SKM-1 treated with dmso at 0.1 percent for 144 hours (cell line): Measurements from ENCODE around the gene MICAL3.

Experiments
- DNase-seq: peaks from one replicate; lab custom pipeline; 2025; ENCODE audit not compliant: unreplicated experiment; lab: John Stamatoyannopoulos, UW

The MICAL3 gene

GRCh38 chr22:17916226-17916889 is 108.0 kb downstream of the MICAL3 start:
- no peak for DNase-seq

DNA sequence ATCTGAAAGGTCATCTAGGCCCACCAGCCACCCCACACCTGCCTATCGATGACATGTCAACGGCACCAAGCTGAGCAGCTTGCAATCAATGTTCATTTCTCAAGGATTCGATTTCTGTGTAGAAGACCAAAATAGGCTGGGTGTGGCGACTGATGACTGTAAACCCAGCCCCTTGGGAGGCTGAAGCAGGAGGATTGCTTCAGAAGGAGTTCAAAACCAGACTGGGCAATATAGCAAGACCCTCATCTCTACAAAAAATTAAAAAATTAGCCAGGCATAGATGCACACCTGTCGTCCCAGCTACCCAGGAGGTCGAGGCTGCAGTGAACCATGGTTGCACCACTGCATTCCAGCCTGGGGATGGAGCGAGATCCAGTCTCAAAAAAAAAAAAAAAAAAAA is 108.7 kb downstream of the MICAL3 start:
- no peak for DNase-seq

DNA sequence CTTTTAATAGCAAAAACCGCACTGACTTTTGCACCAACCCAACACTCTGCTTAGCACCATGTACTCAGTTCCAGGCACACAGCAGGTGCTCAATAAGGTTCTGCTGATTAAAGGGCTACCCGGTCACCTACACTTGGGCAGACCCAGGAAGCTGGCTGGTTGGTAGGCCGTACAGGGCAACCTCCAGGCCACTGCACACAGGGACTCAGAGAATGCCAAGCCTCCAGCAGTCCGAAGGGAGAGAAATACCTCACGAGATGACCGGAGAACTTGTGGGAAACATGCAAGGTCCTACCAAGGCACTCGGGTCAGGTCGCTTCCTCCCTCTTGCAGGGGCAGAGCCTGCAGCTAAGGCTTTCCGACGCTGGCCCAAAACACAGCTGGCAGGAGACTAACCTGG is 109.2 kb downstream of the MICAL3 start:
- no peak for DNase-seq

DNA sequence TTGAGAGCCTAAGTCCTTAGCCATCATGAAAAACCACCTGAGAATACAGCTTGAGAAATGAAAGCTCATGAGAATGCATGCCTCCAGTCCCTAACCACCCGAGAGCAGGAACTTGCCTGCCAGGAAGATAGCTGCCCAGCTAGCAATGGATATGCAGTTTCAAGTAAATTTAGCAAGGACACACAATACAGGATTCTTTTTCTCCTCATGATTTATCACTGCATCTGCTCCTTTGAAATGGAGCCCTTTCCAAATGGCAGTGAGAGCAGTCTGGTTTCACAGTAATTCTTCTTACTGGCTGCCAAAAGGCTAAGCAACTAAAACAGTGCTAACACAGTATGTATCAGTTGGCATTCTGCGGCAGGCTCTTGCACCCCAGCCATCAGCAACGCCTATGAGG is 109.9 kb downstream of the MICAL3 start:
- DNase-seq, result no peak

GRCh38 chr22:17913801-17914347 is 110.5 kb downstream of the MICAL3 start:
- no peak for DNase-seq

DNA sequence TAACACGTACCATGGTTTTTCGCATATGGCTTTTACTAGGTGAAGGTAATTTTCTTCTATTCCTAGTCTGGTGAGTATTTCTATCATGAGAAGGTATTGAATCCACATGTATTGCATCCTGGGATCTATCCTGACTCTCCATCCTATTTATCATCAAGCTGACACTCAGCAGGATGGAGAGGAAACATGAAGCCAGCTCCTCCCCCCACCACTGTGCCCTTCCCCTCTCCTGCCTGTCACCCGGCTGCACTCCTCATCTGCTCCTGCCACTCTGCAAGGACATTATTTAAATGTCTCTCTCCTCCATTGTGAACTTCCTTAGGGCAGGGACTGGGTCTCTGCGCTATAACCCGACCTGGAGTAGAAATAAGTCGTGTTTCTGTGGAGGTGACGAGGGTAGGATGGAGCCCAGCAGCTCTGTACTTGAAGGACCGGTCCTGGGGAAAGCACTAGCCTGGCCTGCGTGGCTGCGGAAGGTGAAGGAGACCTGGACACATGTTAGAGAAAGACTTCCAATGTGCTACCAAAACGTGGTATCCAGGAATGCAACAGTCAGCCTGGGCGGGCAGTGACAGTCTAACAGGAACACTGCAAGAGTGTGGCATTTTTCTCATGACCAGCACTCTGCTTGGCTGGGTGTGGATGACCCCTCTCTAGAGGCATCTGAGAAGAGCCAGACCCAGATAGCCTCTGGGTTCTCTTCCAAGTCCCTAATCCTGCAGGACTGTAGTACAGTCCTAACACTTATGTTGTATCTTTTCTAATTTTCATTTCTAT is 111.2 kb downstream of the MICAL3 start:
- no peak for DNase-seq

DNA sequence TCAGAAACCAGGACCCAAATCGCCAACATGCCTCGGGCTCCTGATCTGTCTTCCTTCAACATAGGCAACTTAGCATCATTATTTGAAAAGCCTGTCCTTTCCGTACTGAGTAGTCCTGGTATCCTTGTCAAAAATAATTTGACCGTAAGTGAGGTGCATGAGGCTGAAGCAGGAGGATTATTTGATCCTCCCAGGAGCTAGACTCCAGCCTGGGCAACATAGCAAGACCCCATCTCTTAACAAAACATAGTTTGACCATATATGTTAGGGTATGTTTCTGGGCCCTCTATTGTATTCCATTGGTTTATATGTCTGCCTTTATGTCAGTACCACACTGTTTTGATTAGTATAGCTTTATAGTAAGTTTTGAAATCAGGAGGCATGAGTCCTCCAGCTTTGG is 112.5 kb downstream of the MICAL3 start:
- DNase-seq, result no peak

GRCh38 chr22:17911312-17911705 is 113.1 kb downstream of the MICAL3 start:
- DNase-seq, result no peak

DNA sequence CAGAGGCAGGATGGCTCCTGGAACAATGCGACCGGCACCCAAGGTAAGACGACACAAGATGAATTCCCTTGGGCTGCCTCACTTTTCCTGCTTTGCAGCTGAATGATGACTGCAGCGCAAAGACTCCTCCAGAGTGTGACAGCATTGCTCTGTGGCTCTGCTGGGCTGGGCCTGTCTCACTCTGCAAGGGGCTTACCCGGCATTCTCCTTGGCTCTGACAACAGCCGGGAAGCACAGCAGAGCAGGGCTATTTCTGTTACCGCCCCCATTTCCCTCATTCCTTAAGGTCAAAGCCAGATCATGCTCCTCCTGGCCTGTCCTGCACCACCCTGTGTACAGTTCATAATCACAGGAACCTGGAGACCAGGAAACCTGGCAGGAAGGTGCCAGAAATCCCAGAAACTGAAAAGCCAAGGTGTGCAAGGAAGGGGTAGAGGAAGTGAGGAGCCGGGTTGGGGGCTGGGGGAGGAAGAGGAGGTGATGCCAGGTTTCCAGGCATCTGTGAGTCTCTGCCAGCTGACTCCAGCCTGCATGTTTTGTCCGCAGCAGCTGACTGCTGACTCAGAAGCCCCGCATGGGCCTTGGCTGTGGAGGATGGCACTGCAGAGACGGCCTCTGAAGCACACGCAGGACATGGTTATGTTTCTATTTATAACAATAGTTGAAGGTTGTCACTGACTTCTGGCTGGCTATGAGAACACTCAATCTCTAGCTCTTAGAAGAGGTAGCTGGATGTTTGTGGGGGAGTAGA is 113.6 kb downstream of the MICAL3 start:
- no peak for DNase-seq

- no peak for DNase-seq
Observed at GRCh38 chr22:17907748-17908051, 116.7 kb downstream of the MICAL3 start.

DNA sequence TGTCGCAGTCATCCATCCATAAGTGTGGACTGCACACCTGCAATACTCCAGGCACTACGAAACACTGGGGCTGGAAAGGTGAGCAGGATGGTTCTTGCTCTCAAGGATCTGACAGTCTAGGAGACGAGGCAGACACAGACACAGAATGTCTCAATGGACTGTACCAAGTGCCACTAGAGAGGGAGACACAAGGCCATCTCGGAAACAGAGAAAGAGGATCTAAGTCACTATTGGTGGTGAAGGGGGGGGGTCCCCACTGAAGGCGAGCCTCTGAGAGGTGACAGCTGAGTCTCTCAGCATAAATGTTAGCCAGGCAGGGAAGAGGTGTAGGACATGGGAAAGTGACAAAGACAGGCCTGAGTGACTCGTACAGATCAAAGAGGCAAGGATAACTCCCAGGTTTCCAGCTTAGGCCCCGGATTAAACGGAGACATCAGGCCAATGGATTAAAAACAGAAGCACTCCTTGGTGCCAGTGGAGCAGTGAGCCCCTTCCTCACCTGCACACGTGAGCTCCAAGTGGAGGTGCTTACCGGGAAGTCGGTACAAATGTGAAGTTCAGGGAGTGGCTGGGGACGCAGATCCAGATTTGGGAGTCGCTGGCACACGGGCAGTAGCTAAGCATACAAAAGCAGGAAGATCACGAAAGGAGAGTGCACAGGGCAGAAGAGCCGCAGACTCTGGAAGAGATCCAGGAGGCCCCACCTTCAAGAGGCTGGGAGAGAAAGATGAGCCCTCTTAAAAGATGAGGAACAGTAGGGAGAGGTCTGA is 117.2 kb downstream of the MICAL3 start:
- DNase-seq, result no peak

DNA sequence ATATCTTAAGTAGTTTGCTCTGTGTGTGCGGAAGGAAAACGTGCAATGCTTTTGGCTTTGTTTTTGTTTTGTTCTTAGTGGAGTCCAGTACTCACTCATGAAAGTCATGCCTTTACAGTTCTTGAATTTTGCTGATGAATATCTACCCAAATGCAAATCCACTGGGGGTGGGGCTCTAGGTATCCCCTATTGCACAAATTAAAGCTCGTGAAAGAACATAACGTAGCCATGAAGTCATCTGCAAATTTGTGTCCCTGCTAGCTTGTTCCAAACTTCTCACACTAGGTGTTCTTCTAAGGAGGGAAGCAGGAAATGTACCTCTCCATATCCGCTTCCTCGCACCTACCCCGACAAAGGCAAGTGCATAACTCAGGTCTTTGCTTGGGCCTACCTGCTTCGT is 118.9 kb downstream of the MICAL3 start:
- no peak for DNase-seq

DNA sequence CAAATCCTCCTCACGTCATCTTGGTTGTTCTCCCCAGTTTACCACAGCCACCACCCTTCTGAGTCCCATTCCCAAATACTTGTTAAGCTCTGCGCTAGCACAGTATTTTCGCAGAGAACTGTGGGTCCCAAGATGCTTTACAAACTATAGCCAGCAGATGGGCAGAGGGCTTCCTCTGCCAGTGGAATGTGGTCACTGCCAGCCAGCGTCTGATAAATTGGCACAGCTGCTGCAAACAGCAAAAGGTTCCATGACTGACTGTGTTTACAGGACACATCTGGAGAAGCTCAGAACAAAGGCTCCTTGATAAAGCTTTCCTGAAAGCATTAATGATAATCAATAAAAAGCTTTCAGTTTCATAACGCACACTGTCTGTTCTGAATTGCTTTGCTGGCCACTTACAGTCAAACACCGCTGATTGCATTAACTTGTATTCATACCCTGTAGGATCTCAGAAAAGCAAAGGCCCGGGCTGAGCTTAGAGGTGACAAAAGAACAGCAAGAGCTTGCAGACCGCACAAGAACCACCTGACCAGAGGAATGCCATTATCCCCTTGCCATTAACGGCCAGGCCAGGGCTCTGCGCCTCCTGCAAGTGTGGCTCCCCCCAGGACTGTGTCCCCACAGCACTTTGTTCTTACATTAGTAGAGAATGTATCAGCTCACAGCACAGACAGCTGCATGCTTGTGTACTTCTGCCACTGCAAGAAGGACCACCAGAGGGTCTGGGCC is 120.6 kb downstream of the MICAL3 start:
- no peak for DNase-seq

DNA sequence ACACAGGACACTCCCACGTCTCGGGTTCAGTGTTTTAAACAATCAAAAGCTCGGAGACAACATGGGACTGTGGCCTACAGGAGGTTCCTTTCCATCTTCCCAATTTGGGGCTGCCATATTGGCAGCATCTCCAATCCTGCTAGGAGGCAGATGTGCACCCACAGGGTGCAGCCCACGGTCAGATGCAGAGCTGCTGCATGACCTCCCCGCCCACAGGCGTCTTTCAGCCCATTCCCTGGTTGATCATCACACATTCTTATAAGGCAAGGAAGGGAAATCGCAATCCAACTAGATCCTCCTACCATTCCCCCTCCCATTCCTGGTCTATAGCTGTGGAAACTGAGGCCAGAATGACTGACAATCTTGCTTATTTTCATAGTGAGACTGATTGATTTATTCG is 121.4 kb downstream of the MICAL3 start:
- DNase-seq, result no peak

DNA sequence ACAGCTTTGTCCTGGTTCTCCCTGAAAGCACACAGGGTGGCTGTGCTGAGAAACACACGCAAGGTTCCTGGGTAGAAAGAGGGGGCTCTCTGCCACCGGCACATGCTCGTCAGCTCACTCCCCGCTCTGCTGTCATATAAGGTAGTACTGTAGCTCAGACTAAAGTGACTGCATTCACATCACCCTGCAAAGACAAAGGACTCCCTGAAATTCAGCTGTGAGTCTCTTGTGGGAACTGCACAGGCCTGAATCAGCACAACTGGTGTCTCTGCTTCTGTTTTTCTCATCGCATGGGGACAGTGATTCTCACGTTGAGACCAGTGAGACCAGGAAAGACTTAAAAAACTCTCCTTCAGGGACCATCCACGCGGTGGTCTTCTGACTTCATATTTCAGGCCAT is 126.0 kb downstream of the MICAL3 start:
- no peak for DNase-seq

GRCh38 chr22:17897858-17898257 is 126.5 kb downstream of the MICAL3 start:
- no peak for DNase-seq

- no peak for DNase-seq
Observed at GRCh38 chr22:17897426-17897825, 126.9 kb downstream of the MICAL3 start.

GRCh38 chr22:17896586-17896985 is 127.8 kb downstream of the MICAL3 start:
- no peak for DNase-seq

DNA sequence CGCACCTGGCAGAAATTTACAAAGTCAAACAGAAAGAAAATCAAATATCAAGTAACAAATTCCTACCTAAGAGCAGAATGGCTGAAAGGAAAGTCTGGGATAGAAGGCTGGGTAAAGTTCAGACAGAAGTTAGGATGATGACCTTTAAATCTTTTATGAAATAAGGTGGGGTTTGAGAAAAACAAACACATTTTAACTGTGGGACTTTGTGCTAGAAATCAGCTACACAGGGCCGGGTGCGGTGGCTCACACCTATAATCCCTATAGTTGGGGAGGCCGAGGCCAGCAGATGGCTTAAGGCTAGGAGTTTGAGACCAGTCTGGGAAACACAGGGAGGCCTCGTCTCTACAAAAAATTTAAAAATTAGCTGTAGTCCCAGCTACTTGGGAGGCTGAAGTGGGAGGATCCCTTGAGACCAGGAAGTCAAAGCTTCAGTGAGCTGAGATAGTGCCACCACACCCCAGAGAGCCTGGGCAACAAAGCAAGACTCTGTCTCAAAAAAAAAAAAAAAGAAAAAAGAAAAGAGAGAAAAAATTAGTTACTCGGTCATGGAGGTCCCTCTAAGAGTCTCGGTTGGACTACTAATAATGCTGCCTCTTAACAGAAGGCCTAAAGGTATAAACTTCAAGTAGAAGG is 130.3 kb downstream of the MICAL3 start:
- no peak for DNase-seq

DNA sequence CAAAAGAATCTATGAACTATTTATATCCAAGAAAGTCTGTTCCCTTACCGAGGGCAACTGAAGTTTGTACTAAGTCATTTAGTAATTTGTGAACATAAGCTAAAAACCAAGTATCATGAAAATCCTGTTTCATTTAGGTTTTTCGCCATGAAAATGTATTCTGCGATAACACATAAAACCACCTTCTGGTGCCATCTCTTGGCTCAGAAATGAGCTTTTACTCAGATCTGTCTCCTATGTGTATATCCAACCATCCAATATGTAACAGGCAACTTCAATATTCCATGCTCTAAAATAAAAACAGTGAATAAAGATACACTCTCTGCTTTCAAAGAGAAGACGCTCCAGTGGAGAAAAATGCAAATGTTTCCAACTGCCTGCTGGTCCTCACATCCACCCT is 132.0 kb downstream of the MICAL3 start:
- DNase-seq, result no peak
